Measurements from ENCODE around the gene ABO. TPM values are rescaled to one million over a fixed set of nuclear protein-coding genes. Genes with fewer than 3 reads are reported as not detected.
"Not testable (repeated sequence)": the region's sequence is repeated elsewhere in the genome, so short reads cannot be mapped to it uniquely, and the experiment has no call there.

Gene ABO
- total and polyA plus RNA-seq, 2 donors (not counting 3 experiments of a cell fraction or from before 2014, with no cell fraction given) = not detected

DNA sequence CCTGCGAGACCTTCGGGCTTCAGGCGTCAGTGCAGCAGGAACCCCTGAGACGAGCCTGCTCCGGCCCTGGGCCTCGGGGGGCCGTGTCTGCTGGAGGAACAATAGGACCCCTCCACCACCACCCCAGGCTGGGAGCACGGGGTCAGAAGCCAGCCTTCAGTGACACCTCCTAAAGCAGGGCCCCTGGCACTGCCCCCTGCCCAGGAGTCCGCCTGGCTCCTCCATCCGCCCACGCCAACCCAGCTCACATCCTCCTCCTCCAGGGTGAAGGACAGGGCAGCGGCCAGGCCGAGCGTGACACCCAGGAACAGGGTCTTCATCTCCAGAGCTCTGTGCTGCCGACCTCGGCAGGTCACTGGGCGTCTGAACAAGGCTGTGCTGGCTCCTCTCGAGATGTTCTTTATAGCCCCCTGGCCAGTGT is 66.1 kb downstream of the ABO start, which contains the start of gene OBP2B:
OBP2B (minus strand) TSS at position 371 of the 421 bp plus-strand sequence; CDS start at position 320, 51 bp downstream.
- intact Hi-C loops (cut with micrococcal nuclease); BruUV-seq (replicated peaks); H3K4me1 ChIP-seq (ENCODE audit: control insufficient read depth, extremely low read depth, insufficient read depth, low read length); H3K9ac ChIP-seq (replicated peaks; ENCODE audit: extremely low read depth, insufficient read depth, low read length); H3K9me3 ChIP-seq (replicated peaks; ENCODE audit: control insufficient read depth, insufficient read depth, low read length); FAIRE-seq; H3K4me3 ChIP-seq (replicated peaks in 1 of 3; ENCODE audit: insufficient read depth in 1 of 3, low read depth in 1 of 3, low read length in 3 of 3); H3K27ac ChIP-seq (ENCODE audit: insufficient read depth, low read depth, low read length); H4K20me1 ChIP-seq (replicated peaks; ENCODE audit: control insufficient read depth, extremely low read depth, insufficient read depth, low read length); H2AFZ ChIP-seq (ENCODE audit: low read depth, low read length); H3K27me3 ChIP-seq (ENCODE audit: control insufficient read depth in 2 of 2, insufficient read depth in 2 of 2, low read length in 2 of 2); H3K4me2 ChIP-seq (ENCODE audit: insufficient read depth, low read length); CTCF ChIA-PET; DNase-seq (ENCODE audit: low read depth, low spot score); H3K9me1 ChIP-seq (replicated peaks; ENCODE audit: control insufficient read depth, extremely low read depth, insufficient read depth, low read length); dilution Hi-C loops (cut with MboI; ENCODE audit: extremely low pct_ligation_motif_present, low sequenced_read_pairs); POLR2A ChIA-PET; H3K79me2 ChIP-seq (ENCODE audit: control insufficient read depth, insufficient read depth, low read length); H3K36me3 ChIP-seq (ENCODE audit: control insufficient read depth in 2 of 2, extremely low read depth in 1 of 2, insufficient read depth in 2 of 2, low read length in 2 of 2): not testable (repeated sequence)

DNA sequence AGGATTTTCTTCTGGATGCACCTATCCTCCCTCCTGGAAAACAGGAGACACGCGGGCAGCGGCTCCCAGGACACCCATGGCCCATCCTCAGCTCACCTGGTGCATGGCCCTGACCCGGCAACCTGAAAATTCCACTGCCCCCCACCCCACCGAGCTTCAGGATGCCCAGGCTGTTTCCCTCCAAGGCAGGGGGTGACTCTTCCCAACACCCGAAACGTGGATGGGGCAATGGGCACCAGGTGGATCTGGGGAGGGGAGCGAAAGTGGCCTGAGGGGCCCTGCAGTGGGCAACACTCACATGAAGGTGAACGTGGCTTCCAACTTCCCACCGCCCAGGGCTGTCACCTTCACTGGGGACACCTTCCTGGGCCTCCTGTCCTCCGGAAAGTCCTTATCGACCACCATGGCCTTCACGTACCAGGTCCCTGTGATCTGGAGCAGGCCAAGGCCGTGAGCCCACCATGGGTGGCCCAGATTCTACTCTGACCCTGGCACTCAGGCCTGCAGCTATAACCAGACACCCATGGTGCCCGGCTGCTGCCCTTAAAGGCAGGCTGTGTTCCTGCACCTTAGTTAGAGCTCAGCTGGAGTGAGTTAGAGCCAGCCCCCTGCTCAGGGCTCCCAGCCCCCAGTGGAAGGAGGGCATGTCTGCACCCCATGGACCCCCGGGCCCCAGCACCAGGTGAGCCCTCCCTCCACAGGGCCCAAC is 66.7 kb downstream of the ABO start:
- H3K9me3 ChIP-seq (replicated peaks; ENCODE audit: control insufficient read depth, insufficient read depth, low read length); H3K9ac ChIP-seq (replicated peaks; ENCODE audit: extremely low read depth, insufficient read depth, low read length); H4K20me1 ChIP-seq (replicated peaks; ENCODE audit: control insufficient read depth, extremely low read depth, insufficient read depth, low read length); H3K36me3 ChIP-seq (ENCODE audit: control insufficient read depth in 2 of 2, extremely low read depth in 1 of 2, insufficient read depth in 2 of 2, low read length in 2 of 2); H3K27ac ChIP-seq (ENCODE audit: insufficient read depth, low read depth, low read length); H3K27me3 ChIP-seq (ENCODE audit: control insufficient read depth in 2 of 2, insufficient read depth in 2 of 2, low read length in 2 of 2); H3K9me1 ChIP-seq (replicated peaks; ENCODE audit: control insufficient read depth, extremely low read depth, insufficient read depth, low read length); intact Hi-C loops (cut with micrococcal nuclease); H3K4me1 ChIP-seq (ENCODE audit: control insufficient read depth, extremely low read depth, insufficient read depth, low read length); H2AFZ ChIP-seq (ENCODE audit: low read depth, low read length); H3K4me2 ChIP-seq (ENCODE audit: insufficient read depth, low read length); dilution Hi-C loops (cut with MboI; ENCODE audit: extremely low pct_ligation_motif_present, low sequenced_read_pairs); POLR2A ChIA-PET; BruUV-seq (replicated peaks); FAIRE-seq; DNase-seq (ENCODE audit: low read depth, low spot score); H3K79me2 ChIP-seq (ENCODE audit: control insufficient read depth, insufficient read depth, low read length); H3K4me3 ChIP-seq (replicated peaks in 1 of 3; ENCODE audit: insufficient read depth in 1 of 3, low read depth in 1 of 3, low read length in 3 of 3): not testable (repeated sequence)
- CTCF ChIA-PET = interaction anchor here (0.9 kb wide), 1 partner anchor 31 kb away, joined by 3 read pairs; no protein-coding TSS in a partner anchor

Data from endothelial cell of umbilical vein (primary cell).